OCI-LY7 (cell line): Measurements from ENCODE around the gene TAF10.

Source experiments
- EZH2phosphoT487 ChIP-seq: fragments of 200-600 bp; sonication (generic); IDR thresholded peaks from 2 replicates; pipeline ENCODE4 v1.6.1; 2018; ENCODE audit warnings: low read depth, borderline replicate concordance, mild to moderate bottlenecking, mixed run types, antibody characterized with exemption, low read length, moderate library complexity, mixed read lengths
- TF ChIP-seq, protein P1 (sequence below): fragments of 200-600 bp; sonication (generic); conservative IDR thresholded peaks from 2 replicates; pipeline ENCODE4 v1.5.1; 2014; ENCODE audit warnings: mild to moderate bottlenecking, antibody characterized with exemption, low read length, moderate library complexity, mixed read lengths

DNA sequence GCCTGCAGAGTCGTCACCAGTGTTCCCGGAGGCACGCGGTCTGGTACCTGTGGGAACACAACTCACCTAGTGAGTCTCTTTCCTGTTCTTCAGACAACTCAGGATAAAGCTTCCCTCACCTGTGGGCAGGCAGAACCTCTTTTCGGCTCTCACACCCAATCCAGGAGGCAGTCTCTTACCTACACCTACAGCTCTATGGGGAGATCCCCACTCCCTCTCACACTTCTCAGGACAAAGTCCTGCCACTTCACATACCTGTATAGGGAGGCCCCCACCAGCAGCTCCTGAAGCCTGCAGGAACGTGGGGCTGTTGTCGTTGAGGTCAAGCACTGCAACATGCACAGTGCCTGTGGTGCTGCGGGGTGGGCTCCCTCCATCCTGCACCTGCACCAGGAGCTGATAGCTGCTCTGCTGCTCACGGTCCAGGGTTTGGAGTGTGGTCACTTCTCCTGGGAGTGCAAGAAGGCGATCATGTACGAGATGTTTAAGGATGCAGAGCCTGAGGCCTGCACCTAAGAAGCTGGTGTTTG is 19.4 kb upstream of the TAF10 start:
- TF ChIP-seq, protein P1, sequence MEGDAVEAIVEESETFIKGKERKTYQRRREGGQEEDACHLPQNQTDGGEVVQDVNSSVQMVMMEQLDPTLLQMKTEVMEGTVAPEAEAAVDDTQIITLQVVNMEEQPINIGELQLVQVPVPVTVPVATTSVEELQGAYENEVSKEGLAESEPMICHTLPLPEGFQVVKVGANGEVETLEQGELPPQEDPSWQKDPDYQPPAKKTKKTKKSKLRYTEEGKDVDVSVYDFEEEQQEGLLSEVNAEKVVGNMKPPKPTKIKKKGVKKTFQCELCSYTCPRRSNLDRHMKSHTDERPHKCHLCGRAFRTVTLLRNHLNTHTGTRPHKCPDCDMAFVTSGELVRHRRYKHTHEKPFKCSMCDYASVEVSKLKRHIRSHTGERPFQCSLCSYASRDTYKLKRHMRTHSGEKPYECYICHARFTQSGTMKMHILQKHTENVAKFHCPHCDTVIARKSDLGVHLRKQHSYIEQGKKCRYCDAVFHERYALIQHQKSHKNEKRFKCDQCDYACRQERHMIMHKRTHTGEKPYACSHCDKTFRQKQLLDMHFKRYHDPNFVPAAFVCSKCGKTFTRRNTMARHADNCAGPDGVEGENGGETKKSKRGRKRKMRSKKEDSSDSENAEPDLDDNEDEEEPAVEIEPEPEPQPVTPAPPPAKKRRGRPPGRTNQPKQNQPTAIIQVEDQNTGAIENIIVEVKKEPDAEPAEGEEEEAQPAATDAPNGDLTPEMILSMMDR, result no peak
- no peak for TF ChIP-seq EZH2phosphoT487
